ENCODE data around the gene SYT9. TPM values are rescaled to one million over a fixed set of nuclear protein-coding genes. Genes with fewer than 3 reads are reported as not detected.
A peak's percentile ranks its signal among the peaks of the same experiment; 100 is the strongest.

Gene SYT9
- total RNA-seq, 2 experiments from 2014 or later = not detected

GRCh38 chr11:7351228-7351627, 99.5 kb downstream of the SYT9 start:
- Mint-ChIP-seq H3K4me3 (no peak overlapping the region), H3K36me3 (ENCODE audit: low read depth) (no peaks in the 10 kb centered on the region), H3K27ac (no peak overlapping the region), H3K27me3 (peaks cover 12% of the 10 kb centered on the region), H3K9me3 (ENCODE audit: low read depth) (no peaks in the 10 kb centered on the region), H3K4me1 (no peaks in the 10 kb centered on the region)
- ChIA-PET POLR2A (no interaction called here), CTCF (no interaction called here)
- no peak for DNase-seq
- no peak for ATAC-seq
- intact Hi-C loops (cut with DNase I, micrococcal nuclease) = loop anchor here (5.0 to 10.0 kb wide), 3 partner anchors 91 to 344 kb away; no protein-coding TSS in a partner anchor

GRCh38 chr11:7353100-7353499, 101.4 kb downstream of the SYT9 start:
- Mint-ChIP-seq H3K4me1 (no peaks in the 10 kb centered on the region), H3K36me3 (ENCODE audit: low read depth) (no peaks in the 10 kb centered on the region), H3K9me3 (ENCODE audit: low read depth) (no peaks in the 10 kb centered on the region), H3K27ac (no peak overlapping the region), H3K27me3 (peaks cover 8% of the 10 kb centered on the region), H3K4me3 (no peak overlapping the region)
- ChIA-PET POLR2A (no interaction called here), CTCF (interaction anchor here (0.5 to 1.5 kb wide), 10 partner anchors 8 to 634 kb away, joined by 3 to 9 read pairs (median 4); partner anchors contain the start of gene EIF3F)
- intact Hi-C loops (cut with DNase I, micrococcal nuclease) = loop anchor here (1.0 to 10.0 kb wide), 5 partner anchors 89 to 342 kb away; no protein-coding TSS in a partner anchor
- DNase-seq = peak; percentile 40
- peak; percentile 39 for ATAC-seq

GRCh38 chr11:7364660-7365059, 113.0 kb downstream of the SYT9 start:
- H3K27ac Mint-ChIP-seq = no peak overlapping the region

DNA sequence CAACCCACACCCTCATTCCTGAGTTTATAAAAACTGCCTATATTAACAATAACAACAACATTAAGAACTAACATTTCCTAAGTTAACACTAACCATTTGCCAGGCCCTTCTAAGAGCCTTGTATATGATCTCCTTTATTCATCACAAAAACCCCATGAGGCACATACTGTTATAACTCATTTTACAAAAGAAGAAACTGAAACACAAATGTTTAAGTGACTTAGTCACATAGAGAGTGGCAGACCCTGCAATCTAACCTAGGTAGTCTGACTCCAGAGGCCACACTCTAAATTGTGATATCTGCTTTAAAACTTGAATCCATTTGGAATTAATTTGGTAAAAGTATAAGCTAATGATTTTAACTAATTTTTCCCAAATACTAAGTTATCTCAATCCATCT, 116.1 kb downstream of the SYT9 start:
- peaks cover 5% of the 10 kb centered on the region for H3K27me3 Mint-ChIP-seq
- CTCF ChIA-PET = no interaction called here
- peak; percentile 30 for ATAC-seq

More at GRCh38 chr11:7364660-7365059, 113.0 kb downstream of the SYT9 start:
- no peaks in the 10 kb centered on the region for H3K36me3 Mint-ChIP-seq (ENCODE audit: low read depth)
- H3K27me3 Mint-ChIP-seq = no peaks in the 10 kb centered on the region
- ChIA-PET CTCF (interaction anchor here (0.9 to 1.3 kb wide), 2 partner anchors 9 to 11 kb away, joined by 3 to 4 read pairs; no protein-coding TSS in a partner anchor), POLR2A (no interaction called here)
- no peak for DNase-seq
- intact Hi-C loops (cut with DNase I, micrococcal nuclease) = no loop called here
- H3K4me3 Mint-ChIP-seq = no peak overlapping the region
- no peak for ATAC-seq
- no peaks in the 10 kb centered on the region for H3K4me1 Mint-ChIP-seq
- no peaks in the 10 kb centered on the region for H3K9me3 Mint-ChIP-seq (ENCODE audit: low read depth)

GRCh38 chr11:7376386-7376785, 124.7 kb downstream of the SYT9 start:
- Mint-ChIP-seq H3K4me1 (no peaks in the 10 kb centered on the region), H3K4me3 (no peak overlapping the region), H3K36me3 (ENCODE audit: low read depth) (no peaks in the 10 kb centered on the region), H3K9me3 (ENCODE audit: low read depth) (peaks cover 5% of the 10 kb centered on the region), H3K27me3 (peaks cover 39% of the 10 kb centered on the region), H3K27ac (no peak overlapping the region)
- intact Hi-C loops (cut with DNase I, micrococcal nuclease) = no loop called here
- POLR2A ChIA-PET = no interaction called here
- no peak for DNase-seq
- no peak for ATAC-seq
- CTCF ChIA-PET = no interaction called here

More for the DNA sequence above, 116.1 kb downstream of the SYT9 start:
- no peak for DNase-seq
- Mint-ChIP-seq H3K27ac (no peak overlapping the region), H3K36me3 (ENCODE audit: low read depth) (no peaks in the 10 kb centered on the region), H3K9me3 (ENCODE audit: low read depth) (peaks cover 5% of the 10 kb centered on the region), H3K4me1 (no peaks in the 10 kb centered on the region), H3K4me3 (no peak overlapping the region)
- intact Hi-C loops (cut with DNase I, micrococcal nuclease) = no loop called here
- POLR2A ChIA-PET = no interaction called here

DNA sequence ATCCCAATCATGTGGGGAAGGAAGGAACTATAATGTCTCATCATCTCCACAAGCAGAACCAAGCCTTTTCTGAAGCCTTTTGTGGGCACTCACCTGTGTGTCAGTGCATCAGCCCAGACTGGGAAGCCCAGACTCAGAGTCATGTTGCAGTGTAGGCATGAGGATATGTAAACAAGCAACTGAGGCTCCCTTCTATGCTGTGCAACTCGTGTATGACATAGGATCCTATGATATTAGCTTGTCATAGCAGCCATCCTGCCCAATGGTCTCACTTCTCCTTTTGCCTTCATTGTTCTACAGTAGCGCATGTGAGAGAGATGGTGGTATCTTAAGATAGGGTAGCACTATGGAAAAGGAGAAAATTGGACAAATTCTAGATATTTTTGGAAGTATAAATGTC, 130.2 kb downstream of the SYT9 start:
- ATAC-seq (no peak), DNase-seq (no peak)
- Mint-ChIP-seq H3K9me3 (ENCODE audit: low read depth) (no peaks in the 10 kb centered on the region), H3K4me1 (no peaks in the 10 kb centered on the region), H3K4me3 (no peak overlapping the region), H3K27ac (no peak overlapping the region), H3K36me3 (ENCODE audit: low read depth) (no peaks in the 10 kb centered on the region), H3K27me3 (peaks cover 20% of the 10 kb centered on the region)
- intact Hi-C loops (cut with DNase I, micrococcal nuclease) = no loop called here
- CTCF ChIA-PET = no interaction called here
- POLR2A ChIA-PET = no interaction called here

DNA sequence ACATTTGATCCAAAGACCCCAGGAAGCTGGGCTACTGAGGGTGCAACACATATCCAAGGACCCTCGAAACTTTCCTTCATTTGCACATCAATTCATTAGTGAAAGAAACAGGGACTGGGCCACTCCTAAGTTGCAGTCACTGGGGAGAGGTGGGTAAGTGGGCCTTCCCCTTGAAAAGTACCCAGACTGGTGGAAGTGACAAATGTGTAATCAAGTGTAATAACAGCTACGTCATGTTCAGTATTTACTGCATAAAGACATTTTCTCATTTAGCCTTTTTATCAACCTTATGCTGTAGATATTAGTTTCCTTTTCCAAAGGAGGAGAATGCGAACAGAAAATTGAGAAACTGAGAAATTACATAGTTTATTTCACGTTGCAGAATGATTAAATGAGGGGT, 131.7 kb downstream of the SYT9 start:
- H3K4me3 Mint-ChIP-seq = no peak overlapping the region
- intact Hi-C loops (cut with DNase I, micrococcal nuclease) = no loop called here
- ATAC-seq = no peak
- H3K36me3 Mint-ChIP-seq (ENCODE audit: low read depth) = no peaks in the 10 kb centered on the region
- no peaks in the 10 kb centered on the region for H3K9me3 Mint-ChIP-seq (ENCODE audit: low read depth)
- DNase-seq = no peak
- peaks cover 13% of the 10 kb centered on the region for H3K27me3 Mint-ChIP-seq
- CTCF ChIA-PET = no interaction called here
- H3K4me1 Mint-ChIP-seq = no peaks in the 10 kb centered on the region
- no peak overlapping the region for H3K27ac Mint-ChIP-seq
- POLR2A ChIA-PET = no interaction called here

- no peaks in the 10 kb centered on the region for H3K9me3 Mint-ChIP-seq (ENCODE audit: low read depth)
- H3K27ac Mint-ChIP-seq = no peak overlapping the region
- POLR2A ChIA-PET = no interaction called here
- H3K4me3 Mint-ChIP-seq = no peak overlapping the region
- intact Hi-C loops (cut with DNase I, micrococcal nuclease) = no loop called here
- no peaks in the 10 kb centered on the region for H3K4me1 Mint-ChIP-seq
- peaks cover 12% of the 10 kb centered on the region for H3K27me3 Mint-ChIP-seq
- no peaks in the 10 kb centered on the region for H3K36me3 Mint-ChIP-seq (ENCODE audit: low read depth)
- no peak for DNase-seq
- CTCF ChIA-PET = no interaction called here
- ATAC-seq = no peak
These were observed 133.0 kb downstream of the SYT9 start for GRCh38 chr11:7384691-7385090.

DNA sequence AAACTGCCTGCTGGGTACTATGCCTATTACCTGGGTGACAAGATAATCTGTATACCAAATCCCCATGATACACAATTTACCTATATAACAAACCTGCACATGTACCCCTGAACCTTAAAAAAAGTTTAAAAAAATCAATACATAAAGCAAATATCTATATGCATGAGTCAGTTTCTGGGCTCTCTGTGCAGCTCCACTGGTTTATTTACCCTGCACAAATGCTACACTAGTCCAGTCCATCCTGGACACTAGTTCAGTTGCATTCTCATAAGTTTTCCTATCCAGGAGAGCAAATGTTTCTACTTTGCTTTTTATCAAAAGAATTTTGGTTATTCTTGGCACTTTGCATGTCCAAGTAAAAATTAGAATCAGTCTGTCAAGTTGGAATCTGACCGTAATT, 133.8 kb downstream of the SYT9 start:
- CTCF ChIA-PET = no interaction called here
- Mint-ChIP-seq H3K36me3 (ENCODE audit: low read depth) (no peaks in the 10 kb centered on the region), H3K27me3 (peaks cover 10% of the 10 kb centered on the region), H3K4me1 (no peaks in the 10 kb centered on the region), H3K27ac (no peak overlapping the region), H3K9me3 (ENCODE audit: low read depth) (no peaks in the 10 kb centered on the region), H3K4me3 (no peak overlapping the region)
- DNase-seq (no peak), ATAC-seq (no peak)
- POLR2A ChIA-PET = no interaction called here
- intact Hi-C loops (cut with DNase I, micrococcal nuclease) = no loop called here

DNA sequence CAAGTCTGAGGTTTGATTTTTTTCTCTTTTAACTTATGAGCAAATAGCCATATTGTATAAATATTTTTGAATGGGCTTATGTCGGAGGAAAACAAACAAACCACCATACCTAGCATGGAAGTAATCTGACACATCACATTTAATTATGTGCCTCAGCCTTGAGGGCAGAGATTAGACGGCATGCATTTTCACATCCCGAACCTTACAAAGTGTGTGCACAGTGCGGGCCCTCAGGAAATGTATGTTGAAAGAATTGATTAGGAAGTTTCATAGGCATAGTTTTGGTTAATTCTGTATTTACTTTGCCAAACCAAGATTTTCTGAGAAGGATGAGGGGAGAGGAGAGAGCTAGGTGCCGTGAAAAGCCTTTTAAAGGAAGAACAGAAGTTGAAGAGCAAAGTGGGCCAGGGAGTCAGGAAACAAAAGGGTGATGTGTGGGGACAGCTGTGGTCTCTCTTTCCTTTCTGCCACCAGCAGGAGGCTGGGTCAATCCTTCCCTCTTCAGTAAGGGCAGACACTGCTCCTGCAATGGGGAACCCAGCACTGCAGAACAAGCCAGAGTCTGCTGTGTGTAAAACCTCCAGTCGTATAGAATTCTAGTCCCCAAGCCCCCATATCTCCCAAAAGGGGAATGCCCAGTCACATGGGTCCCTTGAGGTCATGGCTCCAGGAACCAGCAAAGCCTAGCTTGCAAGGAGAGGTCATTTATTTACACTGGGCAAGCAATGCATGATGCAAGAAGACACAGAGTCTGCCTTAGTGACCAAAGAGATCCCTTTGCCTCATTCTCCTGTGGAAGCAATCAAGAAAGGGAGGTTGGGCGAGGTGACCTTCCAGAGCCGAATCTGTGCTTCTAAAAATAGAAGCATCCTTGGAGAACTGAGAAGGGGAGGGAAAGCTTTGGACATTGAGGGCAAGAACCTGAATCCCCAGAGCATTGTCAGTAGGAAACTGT, 162.5 kb downstream of the SYT9 start:
- H3K36me3 Mint-ChIP-seq (ENCODE audit: low read depth) = no peaks in the 10 kb centered on the region
- H3K4me1 Mint-ChIP-seq = no peaks in the 10 kb centered on the region
- peaks cover 22% of the 10 kb centered on the region for H3K27me3 Mint-ChIP-seq
- no peak overlapping the region for H3K27ac Mint-ChIP-seq
- DNase-seq (no peak), ATAC-seq (no peak)
- CTCF ChIA-PET = no interaction called here
- H3K4me3 Mint-ChIP-seq = no peak overlapping the region
- POLR2A ChIA-PET = no interaction called here
- H3K9me3 Mint-ChIP-seq (ENCODE audit: low read depth) = no peaks in the 10 kb centered on the region
- intact Hi-C loops (cut with DNase I, micrococcal nuclease) = no loop called here

- no peak for DNase-seq
These were observed 163.5 kb downstream of the SYT9 start for GRCh38 chr11:7414973-7415817.

GRCh38 chr11:7416080-7416479, 164.4 kb downstream of the SYT9 start:
- ATAC-seq (no peak), DNase-seq (no peak)
- ChIA-PET CTCF (no interaction called here), POLR2A (no interaction called here)
- Mint-ChIP-seq H3K27ac (no peak overlapping the region), H3K9me3 (ENCODE audit: low read depth) (no peaks in the 10 kb centered on the region), H3K27me3 (peaks cover 19% of the 10 kb centered on the region), H3K36me3 (ENCODE audit: low read depth) (no peaks in the 10 kb centered on the region), H3K4me1 (no peaks in the 10 kb centered on the region), H3K4me3 (no peak overlapping the region)
- intact Hi-C loops (cut with DNase I, micrococcal nuclease) = no loop called here

More at GRCh38 chr11:7414973-7415817, 163.5 kb downstream of the SYT9 start:
- Mint-ChIP-seq H3K27me3 (peaks cover 22% of the 10 kb centered on the region), H3K4me1 (no peaks in the 10 kb centered on the region), H3K4me3 (no peak overlapping the region), H3K9me3 (ENCODE audit: low read depth) (no peaks in the 10 kb centered on the region), H3K27ac (no peak overlapping the region), H3K36me3 (ENCODE audit: low read depth) (no peaks in the 10 kb centered on the region)
- intact Hi-C loops (cut with DNase I, micrococcal nuclease) = no loop called here
- ChIA-PET POLR2A (no interaction called here), CTCF (no interaction called here)
- ATAC-seq = no peak

All from activated CD4-positive, alpha-beta T cell treated with anti-CD3 and anti-CD28 coated beads for 36 hours (primary cell).